Measurements from ENCODE around the gene YRDC.
"Not testable (repeated sequence)": the region's sequence is repeated elsewhere in the genome, so short reads cannot be mapped to it uniquely, and the experiment has no call there.

Gene YRDC

DNA sequence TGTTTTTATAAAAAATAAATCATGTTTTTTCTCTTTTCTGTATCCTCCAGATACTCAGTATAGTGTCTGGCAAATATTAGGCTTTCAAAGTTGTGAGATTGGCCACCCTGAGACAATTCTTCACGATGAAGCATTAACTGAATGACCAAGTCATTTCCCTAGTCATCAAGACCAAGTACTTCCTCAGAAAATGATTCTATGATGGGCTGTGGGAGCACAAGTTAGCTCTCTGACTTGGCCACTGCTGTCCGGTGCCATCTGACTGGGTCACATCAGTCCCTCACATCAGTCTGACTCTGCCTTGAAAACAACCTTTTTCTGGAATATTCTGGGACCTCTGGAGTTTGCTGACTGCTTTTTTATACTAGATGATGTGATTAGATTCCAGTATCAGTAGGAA lies 13.5 kb upstream of the YRDC start:
- no peak for DNase-seq

DNA sequence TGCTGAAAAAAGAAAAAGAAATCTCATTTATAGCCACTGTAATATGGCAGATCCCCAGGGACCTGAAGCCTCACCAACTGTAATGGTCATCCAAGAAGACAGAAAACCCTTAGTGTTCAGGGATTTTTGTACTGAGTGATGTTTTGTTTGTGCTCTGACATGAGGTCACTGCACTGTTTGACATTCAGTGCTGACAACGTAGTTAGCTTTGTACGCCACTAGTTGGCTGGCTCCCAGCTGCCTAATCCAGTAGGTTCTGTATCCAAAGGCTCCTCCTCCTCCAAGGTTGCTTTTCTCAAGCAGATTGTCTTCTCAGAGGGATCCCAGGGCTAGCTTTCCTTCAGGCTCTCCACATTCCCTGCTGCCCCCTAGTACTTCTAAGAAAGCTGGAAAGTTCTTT lies 9.5 kb upstream of the YRDC start:
- DNase-seq, result no peak

DNA sequence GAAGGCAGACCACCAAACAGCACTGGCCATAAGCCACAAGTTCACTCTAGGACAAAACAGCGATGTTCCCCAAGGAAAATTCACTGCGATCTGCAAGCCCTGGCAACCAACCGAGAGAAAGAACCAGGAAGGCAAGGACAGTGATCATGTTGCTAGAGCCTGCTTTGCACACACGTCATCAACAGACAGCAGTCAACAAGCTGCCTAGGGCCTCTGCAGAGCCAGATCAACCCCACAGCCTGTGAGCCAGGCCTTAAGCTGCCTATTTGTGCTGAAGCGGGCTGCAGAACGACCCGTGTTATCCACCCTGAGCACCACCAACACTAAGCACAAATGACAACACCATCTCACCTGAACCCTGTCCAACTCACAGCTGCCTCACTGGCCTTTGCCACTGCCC lies 6.2 kb upstream of the YRDC start:
- no peak for DNase-seq

DNA sequence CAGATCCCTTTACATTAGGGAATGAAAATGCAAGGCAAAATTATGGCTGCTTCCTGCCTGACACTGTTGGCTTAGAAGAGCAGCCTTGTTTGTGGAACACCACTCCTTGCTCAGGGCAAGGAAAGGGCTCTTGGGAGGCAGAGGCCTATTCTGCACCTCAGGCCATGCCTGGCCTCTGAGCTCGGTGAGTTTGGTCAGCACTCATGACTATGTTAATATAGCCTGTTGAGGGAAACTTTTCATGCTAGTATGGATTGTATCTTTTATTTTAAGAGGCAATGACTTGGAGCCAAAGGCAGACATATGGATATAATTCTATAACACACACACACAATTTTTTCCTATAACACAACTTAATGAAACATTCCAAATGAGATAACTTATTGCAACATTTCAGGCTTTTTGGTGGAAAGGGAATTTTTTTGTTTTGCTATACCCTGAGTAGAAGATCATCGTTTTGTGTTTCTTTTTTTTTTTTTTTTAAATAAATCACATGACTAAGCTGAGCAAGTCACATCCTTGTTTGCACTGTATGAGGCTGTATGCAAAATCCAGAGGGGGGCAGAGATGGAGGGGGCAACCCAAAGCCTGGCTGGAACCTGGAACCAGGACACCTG lies 5.6 kb upstream of the YRDC start:
- no peak for DNase-seq

DNA sequence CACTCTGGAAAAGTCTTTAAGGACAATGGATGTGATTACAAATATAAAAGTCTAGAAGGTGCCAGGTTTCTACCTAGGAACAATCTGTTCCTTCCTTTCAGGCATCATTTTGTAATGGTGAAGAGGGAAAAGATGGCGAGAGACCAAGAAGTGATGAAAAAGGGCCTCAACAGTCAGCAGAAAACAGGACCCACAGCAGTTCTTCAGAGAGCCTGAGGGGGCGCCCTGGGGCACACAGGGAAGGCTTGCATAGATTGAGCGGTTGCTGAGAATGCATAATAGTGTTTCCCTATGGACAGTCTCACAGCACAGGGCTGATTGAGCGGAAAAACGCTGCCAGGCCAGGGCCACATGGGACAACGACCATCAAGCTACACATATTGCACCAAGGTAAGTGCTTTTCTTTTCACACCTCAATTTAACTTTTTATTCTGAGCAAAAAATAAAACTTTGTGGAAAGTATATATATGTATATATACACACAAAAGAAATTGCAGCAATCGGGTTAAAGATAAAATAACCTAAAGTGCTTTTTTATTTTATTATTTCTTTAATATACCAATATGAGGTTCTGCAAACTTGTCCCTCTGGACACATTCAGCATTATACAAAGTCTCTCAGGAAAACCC lies 3.1 kb upstream of the YRDC start:
- peak; percentile 75 for DNase-seq

DNA sequence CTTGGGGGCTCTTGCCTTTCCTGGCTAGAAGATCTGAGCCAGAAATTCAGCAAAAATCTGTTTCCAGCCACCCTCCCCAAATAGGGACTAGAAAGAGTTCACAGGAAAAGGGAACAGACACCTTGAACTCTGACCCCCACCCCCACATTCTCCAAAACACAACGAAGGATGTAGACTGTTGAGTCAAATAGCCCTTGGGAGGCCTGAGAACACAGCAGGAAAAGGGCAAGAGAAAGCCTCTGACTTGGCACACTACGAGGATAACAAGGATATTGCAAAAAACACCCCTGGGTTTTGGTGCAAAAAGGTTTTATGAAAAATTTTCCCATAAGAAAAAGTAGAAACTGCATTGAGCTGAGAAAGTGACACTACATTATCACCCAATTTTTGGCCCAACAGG lies 1.9 kb upstream of the YRDC start:
- no peak for DNase-seq

DNA sequence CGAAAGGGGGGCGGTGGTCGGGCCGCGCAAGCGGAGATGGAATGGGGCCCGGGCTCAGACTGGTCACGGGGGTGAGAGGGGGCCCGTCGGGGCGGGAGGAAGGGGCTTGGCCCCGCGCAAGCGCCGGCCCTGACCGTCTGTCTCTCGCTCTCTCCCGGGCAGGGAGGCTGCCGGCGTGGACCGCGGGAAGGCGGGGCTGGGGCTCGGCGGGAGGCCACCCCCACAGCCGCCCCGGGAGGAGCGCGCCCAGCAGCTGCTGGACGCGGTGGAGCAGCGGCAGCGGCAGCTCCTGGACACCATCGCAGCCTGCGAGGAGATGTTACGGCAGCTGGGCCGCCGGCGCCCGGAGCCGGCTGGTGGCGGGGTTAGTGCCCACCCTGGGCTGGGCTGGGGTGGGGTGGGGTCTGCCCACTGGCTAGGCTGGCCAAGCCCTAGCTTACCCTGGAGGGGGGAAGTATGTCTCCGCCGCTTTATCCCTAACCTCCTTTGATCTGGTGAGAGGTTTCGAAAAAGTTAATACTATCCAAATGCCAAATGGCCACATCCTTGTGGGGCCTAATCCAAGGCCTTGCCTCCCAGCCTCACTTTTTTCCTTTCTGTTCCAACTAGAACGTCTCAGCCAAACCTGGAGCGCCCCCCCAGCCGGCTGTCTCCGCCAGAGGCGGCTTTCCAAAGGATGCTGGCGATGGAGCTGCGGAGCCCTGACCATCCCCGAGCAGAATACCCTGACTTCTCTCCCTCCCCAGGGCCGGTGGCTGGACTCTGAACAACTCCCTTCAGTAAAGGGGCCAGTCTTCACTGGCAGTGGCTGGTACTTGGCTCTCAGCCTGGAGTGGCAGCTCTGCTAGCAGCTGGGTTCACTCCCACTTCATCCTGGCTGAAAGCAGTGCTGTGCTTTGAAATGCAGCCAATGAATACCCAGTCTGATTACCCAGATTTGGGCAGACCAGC lies 636 bp upstream of the YRDC start:
- DNase-seq, result peak; percentile 82

DNA sequence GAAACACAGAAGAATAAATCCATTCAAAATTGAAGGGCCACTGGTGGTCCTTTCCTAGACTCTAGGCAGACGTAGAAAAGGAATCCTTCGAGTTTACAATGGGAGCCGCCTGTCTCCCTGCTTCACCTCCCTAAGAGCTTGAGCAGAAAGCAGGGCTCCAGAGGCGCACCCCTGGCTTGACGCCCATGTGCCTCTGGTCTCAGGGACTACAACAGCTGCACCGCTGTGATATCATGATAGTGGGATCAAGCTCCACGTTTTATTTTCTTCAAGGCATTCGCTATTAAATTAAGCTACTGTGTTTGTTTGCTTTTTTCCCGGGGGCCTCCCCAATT lies 821 bp downstream of the YRDC start:
- no peak for DNase-seq

DNA sequence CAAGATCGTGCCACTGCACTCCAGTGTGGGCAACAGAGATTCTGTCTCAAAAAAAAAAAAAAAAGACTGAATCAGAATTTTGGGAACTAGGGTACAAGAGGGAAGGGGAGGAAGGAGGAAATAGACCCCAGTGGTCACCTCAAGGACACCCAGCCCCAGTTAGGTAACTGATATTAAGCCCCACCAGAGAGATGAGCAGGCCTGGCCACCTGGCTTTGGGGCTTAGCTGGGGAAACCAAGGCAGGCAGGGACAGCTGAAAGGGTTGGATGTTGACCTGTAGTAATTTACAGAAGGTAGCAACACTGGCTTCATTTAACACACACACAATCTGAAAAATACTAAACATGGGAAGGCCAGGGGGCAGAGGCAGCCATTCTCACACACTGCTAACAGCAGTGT lies 5.6 kb downstream of the YRDC start:
- no peak for DNase-seq

DNA sequence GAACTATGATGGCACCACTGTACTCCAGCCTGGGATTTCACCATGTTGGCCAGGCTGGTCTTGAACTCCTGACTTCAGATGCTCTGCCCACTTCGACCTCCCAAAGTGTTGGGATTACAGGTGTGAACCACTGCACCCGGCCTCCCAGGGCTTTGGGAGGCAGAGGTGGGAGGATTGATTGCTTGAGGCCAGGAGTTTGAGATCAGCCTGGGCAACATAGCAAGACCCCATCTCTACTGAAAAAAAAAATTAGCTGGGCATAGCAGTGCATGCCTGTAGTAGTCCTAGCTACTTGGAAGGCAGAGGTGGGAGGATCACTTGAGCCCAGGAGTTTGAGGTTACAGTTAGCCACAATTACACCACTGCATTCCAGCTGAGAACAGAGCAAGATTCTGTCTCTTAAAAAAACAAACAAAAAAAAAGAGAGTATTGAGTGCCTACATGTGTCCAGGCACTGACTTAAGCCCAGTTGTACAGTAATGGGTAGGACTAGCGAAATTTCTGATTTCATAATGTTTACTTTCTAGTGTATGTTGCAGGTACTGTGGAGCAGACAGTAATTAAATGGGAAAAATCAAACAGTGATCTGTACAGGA lies 10.2 kb downstream of the YRDC start:
- no peak for DNase-seq

DNA sequence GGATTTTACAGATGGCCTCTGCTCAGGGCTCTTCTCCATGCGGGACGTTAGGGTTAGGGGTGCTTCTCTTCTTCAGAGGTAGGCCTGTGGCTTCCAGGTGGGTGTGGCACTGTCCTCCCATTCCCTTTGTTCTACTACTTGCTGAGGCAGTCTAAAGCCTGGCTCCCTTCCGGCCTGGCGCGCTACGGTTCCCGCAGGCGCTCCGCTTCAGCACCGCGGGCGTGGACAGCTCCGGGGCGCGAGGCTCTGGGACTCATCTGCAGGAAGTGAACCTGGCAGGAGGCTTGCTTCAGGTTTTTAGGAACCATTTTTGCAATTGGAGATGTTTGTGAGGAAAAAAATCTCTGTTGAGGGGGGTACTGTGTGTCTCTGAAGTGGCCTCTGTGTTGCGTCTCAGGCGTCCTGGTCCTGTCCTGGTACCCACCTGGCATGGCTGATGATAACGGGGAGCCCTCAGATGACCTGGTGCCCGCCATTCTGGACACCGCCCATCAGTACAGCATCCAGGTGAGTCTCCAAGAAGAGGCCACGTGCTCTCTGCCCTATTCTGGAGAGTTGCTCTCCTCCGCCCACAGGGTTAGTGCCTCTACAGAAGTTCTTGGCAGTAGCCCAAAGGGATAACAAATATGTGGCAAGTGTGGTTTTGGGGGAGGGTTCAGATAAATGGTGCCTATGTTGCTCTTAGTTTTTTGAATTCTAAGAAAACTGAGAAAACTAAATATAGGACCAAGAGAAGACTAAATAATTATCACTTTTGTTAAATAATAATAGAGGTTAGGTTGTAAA lies 12.5 kb downstream of the YRDC start:
- peak; percentile 52 for DNase-seq

DNA sequence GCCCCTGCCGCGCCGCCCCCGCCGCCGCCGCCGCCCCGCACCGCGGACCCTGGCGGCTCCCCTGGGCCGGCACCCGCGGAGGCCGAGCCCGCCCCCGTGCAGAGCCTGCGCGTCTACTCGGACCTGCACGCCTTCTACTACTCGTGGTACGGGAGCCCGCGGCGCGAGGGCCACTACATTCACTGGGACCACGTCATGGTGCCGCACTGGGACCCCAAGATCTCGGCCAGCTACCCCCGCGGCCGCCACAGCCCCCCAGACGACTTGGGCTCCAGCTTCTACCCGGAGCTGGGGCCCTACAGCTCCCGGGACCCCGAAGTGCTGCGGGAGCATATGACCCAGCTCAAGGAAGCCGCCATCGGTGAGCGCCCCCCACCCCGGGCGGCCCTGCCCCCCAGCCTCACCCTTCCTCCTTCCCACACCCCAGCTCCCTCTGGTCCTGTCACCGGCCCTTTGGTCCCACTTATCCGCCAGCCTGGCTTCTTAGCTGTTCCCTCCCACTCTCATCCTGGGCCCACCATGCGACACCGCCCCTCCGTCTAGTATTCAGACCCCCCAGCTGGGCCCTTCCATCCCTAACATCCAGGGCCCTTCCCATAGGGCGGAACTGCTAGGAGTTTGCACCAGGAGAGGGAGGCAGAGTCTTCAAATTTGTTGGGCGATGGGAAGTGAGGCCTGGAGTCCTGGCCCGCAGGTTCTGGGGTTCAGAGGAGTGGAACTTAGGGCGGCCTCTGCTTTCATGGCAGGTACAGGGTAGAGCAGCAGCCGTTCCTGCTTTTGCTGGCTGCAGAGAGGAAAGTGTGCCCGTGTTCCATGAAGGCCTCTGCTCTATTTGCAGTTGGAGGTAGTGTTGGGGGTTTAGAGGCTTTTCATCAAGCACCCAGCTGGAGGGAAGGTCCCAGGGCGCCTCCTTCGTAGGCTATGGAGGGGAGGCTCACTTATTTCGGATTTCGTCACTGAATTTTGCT lies 13.4 kb downstream of the YRDC start:
- peak; percentile 42 for DNase-seq

DNA sequence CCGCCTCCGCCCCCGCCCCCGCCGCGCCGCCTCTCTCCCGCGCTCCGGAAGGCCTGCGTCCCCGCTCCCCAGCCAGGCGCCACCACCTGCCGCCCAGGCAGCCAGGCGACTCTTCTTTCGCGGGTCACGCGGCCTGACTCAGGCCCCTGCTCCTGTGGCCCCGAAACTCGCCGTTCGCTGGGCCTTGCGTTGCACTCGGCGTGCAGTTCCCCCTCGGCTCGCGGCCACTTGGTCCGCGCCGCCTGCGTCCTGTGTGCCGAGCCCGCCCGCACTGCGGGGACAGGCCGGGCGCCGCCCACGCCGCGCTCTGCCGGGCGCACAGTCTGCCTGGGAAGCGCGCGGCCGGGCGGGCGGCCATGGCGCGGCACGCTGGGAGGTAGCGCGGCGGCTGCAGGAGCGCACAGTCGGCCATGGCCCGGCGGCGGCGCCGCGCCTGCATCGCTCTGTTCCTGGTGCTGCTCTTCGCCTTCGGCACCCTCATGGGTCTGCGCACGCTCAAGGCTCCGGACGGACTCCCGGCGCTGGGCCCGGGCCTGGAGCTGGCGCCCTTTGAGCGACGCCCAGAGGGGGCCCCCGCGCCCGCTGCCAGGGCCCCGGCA lies 14.1 kb downstream of the YRDC start, which contains the start of gene MANEAL:
MANEAL (plus strand) TSS at position 75 of the 599 bp plus-strand sequence; CDS start at position 411, 336 bp downstream.
- peak; percentile 72 for DNase-seq

DNA sequence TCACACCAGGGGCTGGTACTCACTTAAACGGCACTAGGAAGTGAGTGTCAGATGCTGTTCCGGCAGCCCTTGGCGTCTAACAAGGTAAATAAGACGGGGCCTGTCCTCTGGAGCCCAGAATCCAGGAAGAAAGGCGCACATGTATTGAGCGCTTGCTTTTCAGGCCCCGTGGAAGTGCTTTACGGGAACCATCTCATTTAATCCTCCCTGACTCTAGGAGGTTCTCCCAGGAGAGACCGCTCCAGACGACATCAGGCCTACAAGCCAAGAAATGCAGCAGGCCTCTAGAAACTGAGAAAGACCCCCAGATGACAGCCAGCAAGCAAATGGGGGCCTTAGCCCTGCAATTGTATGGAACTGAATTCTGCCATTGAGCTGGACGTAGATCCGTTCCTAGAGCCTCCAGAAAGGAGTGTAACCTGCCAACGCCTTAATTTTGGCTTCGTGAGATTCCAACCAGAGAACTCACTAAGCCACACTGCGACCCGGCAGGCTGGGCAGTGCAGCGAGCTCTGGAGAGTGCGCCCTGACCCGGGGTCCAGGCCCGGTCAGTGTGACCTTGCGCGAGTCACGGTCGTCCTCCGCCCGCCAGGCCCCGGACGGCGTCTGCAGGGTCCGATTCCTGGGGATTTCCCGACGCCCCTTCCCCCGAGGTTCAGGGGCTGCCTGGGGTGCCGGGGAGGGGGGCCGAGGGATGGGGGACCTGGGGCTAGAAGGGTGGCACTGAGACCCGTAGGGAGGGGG lies 14.9 kb downstream of the YRDC start:
- no peak for DNase-seq

DNA sequence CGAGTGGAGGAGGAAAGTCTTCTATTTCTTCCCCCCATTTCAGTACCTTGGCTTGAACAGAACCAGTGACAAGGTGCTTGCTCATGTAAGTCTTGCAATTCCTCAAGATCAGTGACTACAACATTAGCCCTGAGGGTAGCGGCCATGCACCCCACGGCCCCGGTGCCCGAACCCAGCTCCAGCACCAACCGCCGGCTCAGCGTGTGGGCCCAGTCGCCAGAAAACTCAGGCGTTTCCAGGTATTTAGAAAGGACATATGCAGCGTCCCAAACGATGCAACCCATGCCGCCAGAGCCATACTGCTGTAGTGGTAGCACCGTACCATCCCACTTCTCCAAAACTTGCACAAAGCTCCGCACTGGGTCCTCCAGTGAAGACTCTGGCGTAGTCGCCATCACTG lies 25.5 kb downstream of the YRDC start:
- DNase-seq, result no peak

DNA sequence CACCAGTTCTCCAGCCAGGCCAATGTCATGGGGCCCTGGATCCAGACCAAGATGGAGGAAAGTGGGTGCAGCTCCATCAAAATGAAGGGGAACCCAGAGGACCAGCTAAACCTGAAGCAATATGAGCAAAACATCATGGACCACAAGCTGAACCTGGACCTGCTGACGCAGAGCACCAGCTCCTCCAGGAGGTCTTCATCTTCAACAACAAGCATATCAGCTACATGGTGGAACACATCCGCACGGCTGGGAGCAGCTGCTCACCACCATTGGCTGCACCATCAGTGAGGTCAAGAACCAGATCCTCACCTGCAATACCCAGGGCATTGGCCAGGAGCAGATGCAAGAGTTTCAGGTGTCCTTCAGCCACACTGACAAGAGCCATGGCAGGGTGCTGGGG lies 29.4 kb downstream of the YRDC start:
- DNase-seq, result no peak

DNA sequence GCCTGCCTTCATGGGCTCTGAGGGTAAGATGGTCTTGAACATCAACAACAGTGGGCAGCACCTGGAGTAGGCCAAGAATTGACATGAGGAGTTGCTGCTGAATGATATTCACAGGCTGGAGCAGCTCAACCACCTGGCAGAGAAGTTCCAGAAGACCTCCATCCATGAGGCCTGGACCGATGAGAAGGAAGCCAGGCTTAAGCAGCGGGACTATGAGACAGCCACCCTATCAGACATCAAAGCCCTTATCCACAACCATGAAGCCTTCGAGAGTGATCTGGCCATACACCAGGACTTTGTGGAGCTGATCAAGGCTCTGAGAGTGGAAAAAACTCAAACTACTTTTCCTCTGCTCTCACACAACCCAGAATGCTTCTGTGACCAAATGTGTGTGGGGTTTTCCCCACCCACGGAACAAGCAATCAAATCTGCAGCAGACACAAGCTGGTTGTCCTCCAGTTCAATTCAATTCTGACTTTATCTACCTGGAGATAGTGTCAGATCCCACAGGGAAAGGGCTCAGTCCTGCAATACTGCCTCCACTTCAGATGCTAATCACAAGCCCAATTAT lies 31.0 kb downstream of the YRDC start:
- no peak for DNase-seq

DNA sequence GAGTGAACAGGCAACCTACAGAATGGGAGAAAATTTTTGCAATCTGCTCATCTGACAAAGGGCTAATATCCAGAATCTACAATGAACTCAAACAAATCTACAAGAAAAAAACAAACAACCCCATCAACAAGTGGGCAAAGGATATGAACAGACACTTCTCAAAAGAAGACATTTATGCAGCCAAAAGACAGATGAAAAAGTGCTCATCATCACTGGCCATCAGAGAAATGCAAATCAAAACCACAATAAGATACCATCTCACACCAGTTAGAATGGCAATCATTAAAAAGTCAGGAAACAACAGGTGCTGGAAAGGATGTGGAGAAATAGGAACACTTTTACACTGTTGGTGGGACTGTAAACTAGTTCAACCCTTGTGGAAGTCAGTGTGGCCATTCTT lies 36.6 kb downstream of the YRDC start:
- DNase-seq, result not testable (repeated sequence)

DNA sequence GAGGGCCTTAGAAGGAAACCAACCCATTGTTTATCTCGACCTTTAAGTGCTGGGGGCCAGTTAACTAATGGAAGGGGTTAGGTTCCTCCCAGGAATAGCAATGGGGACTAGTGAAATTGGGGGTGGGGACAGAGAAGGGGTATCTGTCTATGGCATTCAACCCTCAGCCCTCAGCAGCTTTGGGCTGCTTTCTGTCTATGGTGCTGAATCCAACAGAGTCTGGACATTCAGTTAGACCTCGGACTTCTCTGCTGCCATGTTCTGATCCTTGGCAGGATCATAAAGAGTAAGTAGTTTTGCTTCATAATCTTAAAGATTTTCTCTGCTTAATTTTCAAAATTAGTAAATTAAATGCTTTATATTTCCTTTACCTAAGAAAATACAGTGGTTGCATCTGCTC lies 40.5 kb downstream of the YRDC start:
- no peak for DNase-seq

Measured in NCI-H69 (cell line).